K562 (cell line): ENCODE data around the gene NVL. TPM values are rescaled to one million over a fixed set of nuclear protein-coding genes. Genes with fewer than 3 reads are reported as not detected.

Source experiments
- CEBPG ChIP-seq, 3 experiments: fragments of 200-800 bp in 1 of 3; sonication (Bioruptor generic) in 1 of 3; sonication (generic) in 1 of 3; formaldehyde crosslinking in 1 of 3; IDR thresholded peaks in 2 of 3; conservative IDR thresholded peaks in 1 of 3; 2 replicates each; pipeline versions ENCODE4 v1.6.1 to v1.8.0; 2016 to 2022; ENCODE audit warnings: missing compliant biosample characterization in 2 of 3, missing genetic modification characterization in 2 of 3, mild to moderate bottlenecking in 1 of 3, missing genetic modification reagents in 1 of 3
- E2F8 ChIP-seq: fragments of 450-650 bp; IDR thresholded peaks from 2 replicates; pipeline ENCODE4 v1.7.1; 2018; ENCODE audit warnings: mild to moderate bottlenecking, low read depth; ENCODE audit not compliant: partially characterized antibody
- FOXA3 ChIP-seq, 2 experiments: fragments of 450-650 bp in 1 of 2; sonication (generic) in 1 of 2; formaldehyde crosslinking; IDR thresholded peaks in 1 of 2; conservative IDR thresholded peaks in 1 of 2; 2 replicates each; pipeline versions ENCODE4 v1.4.0 to v1.8.0; 2020 to 2022; ENCODE audit warnings: mild to moderate bottlenecking in 2 of 2, missing genetic modification reagents in 1 of 2
- HMBOX1 ChIP-seq: sonication (generic); IDR thresholded peaks from 2 replicates; pipeline ENCODE4 v1.6.1; 2016
- KLF1 ChIP-seq: fragments of 450-650 bp; IDR thresholded peaks from 2 replicates; pipeline ENCODE4 v1.6.1; 2016; ENCODE audit warnings: missing genetic modification characterization, missing compliant biosample characterization
- NKRF ChIP-seq: fragments of 450-650 bp; IDR thresholded peaks from 2 replicates; pipeline ENCODE4 v1.6.1; 2016; ENCODE audit warnings: borderline replicate concordance
- NR0B1 ChIP-seq: fragments of 450-650 bp; IDR thresholded peaks from one replicate; pipeline ENCODE4 v1.6.1; 2018; ENCODE audit warnings: mild to moderate bottlenecking, moderate library complexity; ENCODE audit not compliant: partially characterized antibody
- RREB1 ChIP-seq: fragments of 250-450 bp; sonication (Bioruptor Pico); IDR thresholded peaks from 2 replicates; pipeline ENCODE4 v1.4.0; 2020
- SLC30A9 ChIP-seq: fragments of 250-450 bp; sonication (Bioruptor Pico); IDR thresholded peaks from 2 replicates; pipeline ENCODE4 v1.8.0; 2022; ENCODE audit warnings: mild to moderate bottlenecking, moderate library complexity
- ZNF12 ChIP-seq: sonication (generic); formaldehyde crosslinking; IDR thresholded peaks from 2 replicates; pipeline ENCODE4 v1.4.0; 2020; ENCODE audit warnings: mild to moderate bottlenecking, missing genetic modification reagents
- ZNF41 ChIP-seq: fragments of 250-450 bp; sonication (Bioruptor Pico); conservative IDR thresholded peaks from 2 replicates; pipeline ENCODE4 v1.4.0; 2020; ENCODE audit warnings: mild to moderate bottlenecking
- polyA plus RNA-seq, 8 experiments: library from polyadenylated mRNA; depleted of rRNA in 4 of 8; stranded (reverse) in 5 of 8; unstranded in 3 of 8; fragments of >200 nt; fragmentation: Nextera tagmentation in 2 of 8; fragmentation: Illumina TruSeq in 1 of 8; extraction: Ambion mirVana in 2 of 8; extraction: Trizol in 1 of 8; gene quantifications; 2 replicates each; pipeline versions ENCODE4 v1.2.1 to v1.2.3, GENCODE V29; 2011 to 2014; ENCODE audit warnings: inconsistent platforms in 1 of 8, missing spikeins in 1 of 8
- total RNA-seq, 7 experiments: library from RNA; depleted of rRNA in 6 of 7; stranded (reverse); fragments of >200 nt in 6 of 7; fragmentation: Illumina TruSeq in 2 of 7; extraction: Trizol in 2 of 7; gene quantifications; 2 replicates each; pipeline versions ENCODE4 v1.2.1 to v1.2.3, GENCODE V29; 2011 to 2021; ENCODE audit warnings: low replicate concordance in 1 of 7

NVL gene
- total and polyA plus RNA-seq, 9 of the 15 experiments (the other 6 are each of a cell fraction or from before 2014, with no cell fraction given), result 32.5 to 86.6 (median 62.9) TPM

- TF ChIP-seq SLC30A9 (CRISPR knock-in tag) (no peak), ZNF12 (CRISPR knock-in tag) (no peak), HMBOX1 (0 out of 2 replicates have a peak, but pooled peaks have one; percentile 33), RREB1 (CRISPR knock-in tag) (no peak), NR0B1 (no peak), CEBPG (CRISPR knock-in tag; IDR thresholded peaks at IDR 0.05) (peak; percentile 56; the same call in 1 of the 2 replicates), CEBPG (tag; conservative IDR thresholded peaks at IDR 0.05 in 1 of 2, IDR thresholded peaks at IDR 0.05 in 1 of 2) (peak; percentile 72 to 75), KLF1 (tag) (no peak), FOXA3 (CRISPR knock-in tag; conservative IDR thresholded peaks at IDR 0.05 in 1 of 2, IDR thresholded peaks at IDR 0.05 in 1 of 2) (0 out of 4 replicates have a peak, but pooled peaks of 1 of the 2 experiments have one; percentile 11), NKRF (no peak), E2F8 (no peak), ZNF41 (no peak)
Measured at GRCh38 chr1:224182057-224182865, 147.7 kb downstream of the NVL start (continued).
